ENCODE measurements around the gene ARHGAP25. TPM values are rescaled to one million over a fixed set of nuclear protein-coding genes. Genes with fewer than 3 reads are reported as not detected.

ARHGAP25 gene
- total RNA-seq, 1 donor from 2014 or later, result 5.8 TPM

DNA sequence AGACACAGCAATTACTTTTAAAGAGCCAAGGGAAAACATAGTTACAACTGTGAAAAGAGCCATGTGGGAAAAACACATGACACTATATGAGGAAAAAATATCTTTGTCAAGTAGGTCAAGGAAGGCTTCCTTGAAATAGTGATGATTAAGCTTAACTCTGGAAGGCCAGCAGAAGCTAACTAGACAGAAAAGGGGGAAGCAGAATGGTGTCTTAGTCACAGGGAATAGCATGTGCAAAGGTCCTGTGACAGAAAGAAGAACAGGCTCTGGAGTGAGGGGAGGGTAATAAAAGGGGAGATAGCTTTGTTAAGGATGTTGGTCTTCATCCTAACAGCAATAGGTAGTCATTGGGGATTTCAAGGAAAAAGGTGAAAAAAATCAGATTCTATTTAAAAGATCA lies 64.0 kb downstream of the ARHGAP25 start:
- H3K4me1 Mint-ChIP-seq, result no peaks in the 10 kb centered on the region
- no peaks in the 10 kb centered on the region for H4K20me1 ChIP-seq (ENCODE audit: low read depth)
- no peak overlapping the region for H3K4me2 ChIP-seq
- H3K4me3 Mint-ChIP-seq, result no peak overlapping the region
- TF ChIP-seq EZH2phosphoT487 (IDR thresholded peaks at IDR 0.05), result no peak
- TF ChIP-seq, protein P1, sequence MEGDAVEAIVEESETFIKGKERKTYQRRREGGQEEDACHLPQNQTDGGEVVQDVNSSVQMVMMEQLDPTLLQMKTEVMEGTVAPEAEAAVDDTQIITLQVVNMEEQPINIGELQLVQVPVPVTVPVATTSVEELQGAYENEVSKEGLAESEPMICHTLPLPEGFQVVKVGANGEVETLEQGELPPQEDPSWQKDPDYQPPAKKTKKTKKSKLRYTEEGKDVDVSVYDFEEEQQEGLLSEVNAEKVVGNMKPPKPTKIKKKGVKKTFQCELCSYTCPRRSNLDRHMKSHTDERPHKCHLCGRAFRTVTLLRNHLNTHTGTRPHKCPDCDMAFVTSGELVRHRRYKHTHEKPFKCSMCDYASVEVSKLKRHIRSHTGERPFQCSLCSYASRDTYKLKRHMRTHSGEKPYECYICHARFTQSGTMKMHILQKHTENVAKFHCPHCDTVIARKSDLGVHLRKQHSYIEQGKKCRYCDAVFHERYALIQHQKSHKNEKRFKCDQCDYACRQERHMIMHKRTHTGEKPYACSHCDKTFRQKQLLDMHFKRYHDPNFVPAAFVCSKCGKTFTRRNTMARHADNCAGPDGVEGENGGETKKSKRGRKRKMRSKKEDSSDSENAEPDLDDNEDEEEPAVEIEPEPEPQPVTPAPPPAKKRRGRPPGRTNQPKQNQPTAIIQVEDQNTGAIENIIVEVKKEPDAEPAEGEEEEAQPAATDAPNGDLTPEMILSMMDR (IDR thresholded peaks at IDR 0.05), result no peak
- no peak for TF ChIP-seq EZH2 (IDR thresholded peaks at IDR 0.05)
- H3K9me3 ChIP-seq (ENCODE audit: low read depth), result no peaks in the 10 kb centered on the region
- H3K79me2 ChIP-seq (ENCODE audit: low read depth), result no peaks in the 10 kb centered on the region
- DNase-seq (ENCODE audit: low spot score), result no peak
- H3K4me1 ChIP-seq, result peaks cover 7% of the 10 kb centered on the region
- no peak overlapping the region for H3K4me3 ChIP-seq
- no peaks in the 10 kb centered on the region for H3K36me3 Mint-ChIP-seq
- H2AFZ ChIP-seq (replicated peaks), result no peak overlapping the region
- peaks cover 3% of the 10 kb centered on the region for H3K27me3 Mint-ChIP-seq (ENCODE audit: insufficient read depth, low read depth)
- no peaks in the 10 kb centered on the region for H3K36me3 ChIP-seq
- no peaks in the 10 kb centered on the region for H3F3A ChIP-seq (ENCODE audit: low read depth)
- H3K9ac ChIP-seq, result no peak overlapping the region
- H3K27me3 ChIP-seq, result no peaks in the 10 kb centered on the region
- no peak overlapping the region for H3K27ac ChIP-seq
- H3K27ac Mint-ChIP-seq, result no peak overlapping the region
- H3K9me3 Mint-ChIP-seq, result no peaks in the 10 kb centered on the region

DNA sequence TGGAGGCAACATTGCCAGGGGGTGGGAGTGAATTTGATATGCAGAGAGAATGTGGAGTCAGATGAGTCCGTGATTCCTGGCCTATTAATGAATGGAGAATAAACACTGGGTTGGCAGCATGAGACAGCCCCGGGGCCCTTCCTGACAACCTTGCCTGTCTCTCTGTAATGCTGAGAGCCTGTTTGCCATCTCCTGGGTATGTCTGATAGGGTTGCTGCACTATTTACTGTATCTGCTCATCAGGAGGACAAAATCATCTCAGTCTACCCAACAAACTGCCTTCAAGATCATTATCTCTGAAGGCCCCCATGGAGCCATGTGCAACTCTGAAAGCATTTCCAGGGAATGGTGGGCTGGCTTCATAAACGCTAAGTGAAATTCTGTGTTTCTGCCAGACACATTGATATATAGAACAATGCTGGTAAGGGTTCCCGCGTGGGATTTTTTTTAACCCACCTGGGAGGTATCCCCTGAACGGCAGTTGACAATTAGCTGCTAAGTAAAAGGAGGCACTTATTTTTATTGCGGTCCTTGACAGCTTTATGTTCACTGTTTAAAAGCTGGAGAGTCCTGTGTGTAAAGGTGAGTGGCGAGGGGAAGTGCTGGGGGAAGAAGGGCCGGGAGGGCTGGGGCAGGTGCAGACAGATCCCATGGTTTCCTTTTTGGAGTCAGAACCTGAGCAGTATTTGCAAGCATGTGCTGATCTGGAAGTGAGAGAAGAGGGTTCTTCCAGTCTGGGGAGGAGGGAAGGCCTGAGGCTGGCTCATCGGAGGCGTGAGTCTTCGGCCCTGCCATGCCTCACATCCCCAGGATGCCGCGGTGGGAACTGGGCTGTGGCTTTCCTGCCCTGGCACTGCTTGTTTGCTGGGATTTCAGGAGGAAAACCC lies 64.8 kb downstream of the ARHGAP25 start:
- Mint-ChIP-seq H3K9me3 (no peaks in the 10 kb centered on the region), H3K4me1 (no peaks in the 10 kb centered on the region), H3K36me3 (no peaks in the 10 kb centered on the region), H3K4me3 (no peak overlapping the region), H3K27me3 (ENCODE audit: insufficient read depth, low read depth) (peaks cover 3% of the 10 kb centered on the region), H3K27ac (no peak overlapping the region)
- peak overlapping the region; percentile 68 for H2AFZ ChIP-seq (replicated peaks)
- no peaks in the 10 kb centered on the region for H3K27me3 ChIP-seq
- no peaks in the 10 kb centered on the region for H4K20me1 ChIP-seq (ENCODE audit: low read depth)
- H3K9ac ChIP-seq, result no peak overlapping the region
- H3K4me3 ChIP-seq, result no peak overlapping the region
- TF ChIP-seq, protein P1 (IDR thresholded peaks at IDR 0.05), result no peak
- TF ChIP-seq EZH2 (IDR thresholded peaks at IDR 0.05) (no peak), EZH2phosphoT487 (IDR thresholded peaks at IDR 0.05) (no peak)
- peaks cover 7% of the 10 kb centered on the region for H3K4me1 ChIP-seq
- H3K27ac ChIP-seq, result no peak overlapping the region
- H3K36me3 ChIP-seq, result no peaks in the 10 kb centered on the region
- no peaks in the 10 kb centered on the region for H3K9me3 ChIP-seq (ENCODE audit: low read depth)
- H3K4me2 ChIP-seq, result no peak overlapping the region
- no peak for DNase-seq (ENCODE audit: low spot score)
- no peaks in the 10 kb centered on the region for H3K79me2 ChIP-seq (ENCODE audit: low read depth)
- H3F3A ChIP-seq (ENCODE audit: low read depth), result no peaks in the 10 kb centered on the region

DNA sequence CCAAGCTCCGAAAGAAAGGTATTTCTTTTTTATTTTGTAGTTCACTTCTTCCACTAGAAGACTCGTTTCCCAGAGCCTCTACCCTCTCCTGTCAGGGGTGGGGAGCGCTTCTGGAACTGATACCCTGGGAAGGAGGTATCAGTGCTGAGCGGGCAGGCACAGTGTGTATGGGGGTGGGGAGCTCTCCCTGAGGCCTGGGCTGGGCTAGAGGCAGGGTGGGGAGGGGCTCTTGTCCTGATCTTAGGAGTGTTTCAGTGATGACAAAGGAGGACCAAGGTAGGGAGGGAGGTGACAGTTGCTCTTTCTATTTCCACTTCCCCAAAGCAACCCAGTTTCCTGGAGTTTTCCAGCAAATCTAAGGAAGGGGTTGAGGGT lies 65.4 kb downstream of the ARHGAP25 start:
- H3K27me3 ChIP-seq, result no peaks in the 10 kb centered on the region
- peak overlapping the region; percentile 68 for H2AFZ ChIP-seq (replicated peaks)
- no peaks in the 10 kb centered on the region for H3K36me3 Mint-ChIP-seq
- peak; percentile 20 for DNase-seq (ENCODE audit: low spot score)
- no peak overlapping the region for H3K27ac Mint-ChIP-seq
- no peak overlapping the region for H3K9ac ChIP-seq
- H3K4me3 Mint-ChIP-seq, result no peak overlapping the region
- H3K79me2 ChIP-seq (ENCODE audit: low read depth), result no peaks in the 10 kb centered on the region
- no peak overlapping the region for H3K4me2 ChIP-seq
- H3K4me3 ChIP-seq, result no peak overlapping the region
- H3F3A ChIP-seq (ENCODE audit: low read depth), result no peaks in the 10 kb centered on the region
- no peak overlapping the region for H3K27ac ChIP-seq
- peaks cover 3% of the 10 kb centered on the region for H3K27me3 Mint-ChIP-seq (ENCODE audit: insufficient read depth, low read depth)
- H3K4me1 Mint-ChIP-seq, result no peaks in the 10 kb centered on the region
- no peaks in the 10 kb centered on the region for H4K20me1 ChIP-seq (ENCODE audit: low read depth)
- no peaks in the 10 kb centered on the region for H3K36me3 ChIP-seq
- no peaks in the 10 kb centered on the region for H3K9me3 Mint-ChIP-seq
- peaks cover 7% of the 10 kb centered on the region for H3K4me1 ChIP-seq
- TF ChIP-seq, protein P1 (IDR thresholded peaks at IDR 0.05), result no peak
- TF ChIP-seq EZH2 (IDR thresholded peaks at IDR 0.05), result no peak
- no peak for TF ChIP-seq EZH2phosphoT487 (IDR thresholded peaks at IDR 0.05)
- no peaks in the 10 kb centered on the region for H3K9me3 ChIP-seq (ENCODE audit: low read depth)
